HL-60/S4 (cell line): ENCODE results near the gene USP25.

Experiments
- in situ Hi-C: fragments of 300-500 bp; cut with MboI; formaldehyde crosslinking; loops from 2 replicates; pipeline ENCODE4 v1.14.3; 2022; ENCODE audit warnings: low sequenced_read_pairs

Gene USP25

DNA sequence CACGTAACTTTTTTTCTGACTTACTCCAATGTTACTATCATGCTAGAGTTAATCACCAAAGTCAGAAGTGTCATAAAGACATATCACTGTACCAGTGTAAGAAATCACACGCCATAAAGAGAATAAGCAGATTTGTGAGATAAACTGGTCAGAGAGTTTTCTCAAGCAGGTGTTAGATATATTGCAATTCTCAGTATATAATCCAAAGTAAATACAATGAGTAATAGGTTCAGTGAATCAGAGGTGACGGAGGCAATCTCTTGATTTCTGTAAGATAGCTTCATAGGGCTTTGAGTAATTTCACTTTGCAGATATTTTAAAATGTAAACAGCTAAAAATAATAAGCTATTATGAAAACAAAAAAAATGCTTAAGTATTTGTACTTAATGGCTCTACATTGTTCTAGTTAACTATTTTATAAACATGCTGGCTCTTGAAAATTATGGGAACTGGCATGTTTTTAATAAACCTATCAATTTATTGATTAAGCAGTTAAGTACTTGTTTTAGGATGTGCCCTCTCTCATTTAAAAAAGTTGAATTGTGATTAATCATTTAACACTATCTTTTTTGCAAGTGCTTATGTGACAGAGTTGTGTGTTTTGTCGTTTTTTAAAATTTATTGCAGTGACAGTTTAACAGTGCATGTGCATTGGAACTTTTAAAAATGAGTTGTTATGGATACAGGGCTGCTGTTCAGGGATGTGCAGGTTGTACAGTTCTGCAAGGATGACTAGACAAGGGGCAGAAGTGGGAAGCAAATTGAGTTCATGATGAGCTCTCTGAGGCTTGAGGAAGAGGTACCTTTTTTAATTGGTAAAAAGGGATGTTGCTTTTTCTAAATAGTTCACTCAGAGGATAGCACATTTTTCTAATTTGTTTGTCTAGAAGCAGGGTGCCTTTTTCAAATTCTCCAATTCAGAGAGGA lies 119.1 kb downstream of the USP25 start:
- in situ Hi-C loops = no loop called here

DNA sequence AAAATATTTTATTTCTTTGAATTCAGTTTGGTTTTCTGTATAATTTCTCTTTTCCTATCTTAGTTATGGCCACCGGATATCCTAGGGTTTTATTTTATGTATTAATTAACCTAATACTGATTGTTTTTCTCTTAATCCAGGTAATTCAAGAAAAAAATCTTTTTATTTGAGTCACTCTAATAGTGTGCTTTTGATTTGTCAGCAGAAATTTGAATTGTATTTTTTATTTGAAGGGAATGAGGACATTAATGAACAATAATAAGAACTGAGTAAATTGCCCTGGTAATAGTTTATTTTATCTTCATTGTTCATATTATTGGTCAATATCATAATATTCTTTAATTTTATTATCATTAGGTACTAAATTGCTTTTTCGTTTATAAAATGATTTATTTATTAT lies 120.1 kb downstream of the USP25 start:
- in situ Hi-C loops = no loop called here

DNA sequence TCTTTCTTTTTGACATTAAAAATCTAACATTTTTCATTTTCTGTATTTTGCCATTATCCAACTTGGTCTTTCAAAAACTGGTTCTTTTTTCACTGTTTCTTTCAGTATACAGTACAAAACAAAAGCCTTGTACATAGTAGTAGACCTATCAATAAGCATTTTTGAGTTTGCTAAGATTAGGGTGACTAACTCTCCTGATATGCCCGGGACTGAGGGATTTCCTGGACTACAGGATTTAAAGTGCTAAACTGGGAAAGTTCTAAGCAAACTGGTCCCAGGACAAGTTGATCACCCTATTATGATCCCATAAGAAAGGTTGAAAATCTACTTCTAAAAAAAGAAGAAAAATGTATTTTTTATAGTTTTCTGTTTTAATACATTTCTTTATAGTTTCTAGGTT lies 120.9 kb downstream of the USP25 start:
- in situ Hi-C loops = no loop called here

DNA sequence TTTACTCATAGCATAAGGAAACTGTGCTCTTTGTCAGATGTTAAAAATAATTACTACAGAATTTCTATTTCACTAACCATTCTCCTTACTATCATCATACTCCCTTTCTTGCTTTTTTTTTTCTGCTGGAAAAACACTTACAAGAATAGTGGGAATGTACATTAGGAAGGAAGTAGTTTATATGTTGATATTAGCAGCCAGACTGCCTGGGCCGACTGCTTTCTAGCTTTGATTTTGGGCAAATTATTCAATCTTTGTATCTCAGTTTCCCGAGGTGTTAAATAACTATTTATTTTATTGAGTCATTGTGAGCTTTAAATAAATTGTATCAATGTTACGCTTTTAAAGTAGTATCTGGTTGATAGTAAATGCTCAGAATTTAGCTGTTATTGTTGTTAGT lies 122.4 kb downstream of the USP25 start:
- in situ Hi-C loops = no loop called here

DNA sequence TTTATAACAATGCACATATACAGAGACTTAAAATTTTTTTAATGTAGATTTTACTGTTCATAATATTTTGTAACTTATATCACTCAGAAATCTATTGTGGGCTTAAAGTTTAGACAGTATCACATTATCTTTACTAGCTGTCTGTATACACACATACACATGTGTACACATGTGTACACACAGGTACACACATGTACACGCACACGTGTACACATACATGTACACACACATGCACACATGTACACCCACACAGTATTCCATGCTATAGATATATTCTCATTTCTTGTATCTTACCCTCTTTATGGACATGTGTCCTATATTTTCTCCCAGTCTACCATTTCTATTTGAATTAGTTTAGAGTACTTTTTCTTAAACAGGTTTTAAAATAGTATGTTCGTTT lies 123.3 kb downstream of the USP25 start:
- in situ Hi-C loops = no loop called here

DNA sequence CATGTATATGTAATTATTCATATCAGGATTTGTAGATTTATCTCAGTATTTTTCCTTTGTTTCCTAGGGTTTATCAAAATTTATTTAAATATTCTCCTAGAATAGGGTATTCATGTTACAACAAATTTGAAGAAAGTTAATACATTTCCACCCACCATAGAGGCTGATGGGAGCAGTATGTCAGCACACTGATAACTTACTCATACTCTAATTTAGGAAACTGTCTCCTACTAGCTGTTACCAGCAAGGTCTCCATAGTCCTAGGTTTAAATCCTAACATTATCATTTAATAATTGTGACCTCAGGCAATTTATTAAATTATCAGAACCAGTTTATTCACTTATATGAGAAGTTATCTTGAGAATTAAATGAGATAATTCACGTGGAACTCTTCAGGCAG lies 127.0 kb downstream of the USP25 start:
- in situ Hi-C loops = no loop called here

DNA sequence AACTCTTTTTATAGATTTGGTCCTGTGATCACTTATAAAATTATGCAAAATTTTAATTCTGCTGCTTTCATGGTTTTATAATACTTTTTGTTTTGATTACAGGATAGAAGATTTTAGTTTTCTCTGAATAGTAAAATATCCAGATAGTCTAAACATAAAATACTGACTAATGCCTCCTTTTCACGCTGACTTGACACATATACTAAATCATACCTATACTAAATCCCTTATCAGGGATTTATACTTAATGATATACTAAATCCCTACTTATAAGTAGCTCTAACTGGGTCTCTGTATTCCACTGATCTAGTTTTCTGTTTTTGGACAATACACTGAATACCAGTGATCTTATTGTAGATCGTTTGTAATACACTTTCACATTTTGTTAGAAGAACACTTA lies 128.0 kb downstream of the USP25 start:
- in situ Hi-C loops = no loop called here

DNA sequence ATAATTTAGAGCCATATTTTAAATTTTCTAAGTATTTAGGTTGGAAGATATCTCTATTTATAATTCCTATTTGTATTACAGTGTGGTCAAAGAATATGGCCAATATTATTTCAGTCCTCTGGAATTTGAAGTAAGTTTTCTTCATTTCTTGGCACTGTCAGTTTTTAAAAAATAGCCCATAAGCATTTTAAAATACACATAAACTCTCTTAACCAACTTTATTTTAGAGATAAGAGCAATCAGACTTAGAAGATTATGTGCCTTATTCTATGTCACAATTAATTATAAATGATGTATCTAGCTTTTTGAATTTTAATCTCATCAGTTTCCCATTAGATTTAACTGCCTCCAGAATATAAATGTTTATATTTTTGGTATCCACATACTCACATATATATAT lies 130.8 kb downstream of the USP25 start:
- in situ Hi-C loops = no loop called here

DNA sequence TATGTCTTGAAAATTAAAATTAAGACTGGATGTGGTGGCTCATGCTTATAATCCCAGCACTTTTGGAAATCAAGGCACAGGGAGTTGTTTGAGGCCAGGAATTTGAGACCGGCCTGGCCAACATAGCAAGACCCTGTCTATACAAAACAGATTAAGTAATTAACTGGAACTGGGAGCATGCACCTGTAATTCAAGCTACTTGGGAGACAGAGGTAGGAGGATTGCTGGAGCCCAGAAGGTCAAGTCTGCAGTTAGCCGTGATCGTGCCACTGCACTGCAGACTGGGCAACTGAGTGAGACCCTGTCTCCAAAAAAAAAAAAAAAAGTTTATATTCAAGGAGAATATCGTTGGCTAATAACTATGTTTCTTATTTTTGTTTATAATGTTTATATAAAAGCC lies 139.2 kb downstream of the USP25 start:
- in situ Hi-C loops = no loop called here

DNA sequence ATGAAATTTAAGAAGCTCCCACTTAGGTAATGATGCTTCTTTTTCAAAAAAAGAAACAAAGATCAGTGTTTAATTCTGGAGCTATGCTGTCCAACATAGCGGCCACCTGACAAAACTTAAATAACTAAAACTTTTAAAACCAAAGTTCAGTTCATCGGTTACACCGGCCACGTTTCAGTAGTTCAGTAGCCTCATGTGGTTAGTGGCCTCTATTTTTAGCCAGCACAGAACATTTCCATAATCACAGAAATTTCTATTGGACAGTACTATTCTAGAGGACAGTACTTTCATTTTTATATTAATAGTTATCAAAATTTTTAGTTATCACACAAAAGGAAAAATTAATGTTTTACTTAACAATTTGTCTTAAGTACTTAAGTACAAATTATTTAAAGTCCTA lies 141.0 kb downstream of the USP25 start:
- in situ Hi-C loops = no loop called here

DNA sequence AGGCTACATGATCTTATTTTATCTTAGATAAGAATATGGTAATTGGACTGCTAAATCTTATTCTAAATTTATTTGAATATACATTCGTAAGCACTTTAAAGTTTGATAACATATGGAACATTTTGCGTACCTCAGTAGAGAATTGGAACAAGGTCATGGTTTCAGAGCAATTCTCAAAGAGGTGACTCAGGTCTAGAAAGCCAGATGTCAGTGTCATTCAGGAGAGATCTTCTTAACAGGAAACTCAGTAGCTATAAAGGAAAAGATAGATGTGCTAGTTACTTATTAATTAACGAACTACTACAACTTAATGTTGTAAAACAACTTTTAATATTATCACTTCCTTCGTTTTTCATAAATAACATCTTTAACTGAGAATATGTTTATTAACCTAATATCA lies 142.5 kb downstream of the USP25 start:
- in situ Hi-C loops = no loop called here

DNA sequence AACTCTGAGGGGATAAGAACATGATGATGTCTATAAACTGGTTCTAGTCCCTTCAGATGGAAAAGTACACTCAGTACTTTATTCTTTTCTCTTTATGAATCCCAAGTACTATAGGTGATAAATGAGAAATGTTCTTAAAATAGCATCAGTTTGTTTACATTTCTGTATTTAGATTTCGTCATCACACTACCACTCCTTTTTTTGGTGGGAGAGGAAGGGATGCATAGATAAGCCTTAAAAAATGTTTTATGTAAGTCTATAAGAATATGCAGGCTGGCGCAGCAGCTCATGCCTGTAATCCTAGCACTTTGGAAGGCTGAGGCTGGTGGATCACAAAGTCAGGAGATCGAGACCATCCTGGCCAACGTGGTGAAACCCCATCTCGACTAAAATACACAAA lies 144.8 kb downstream of the USP25 start:
- in situ Hi-C loops = no loop called here

DNA sequence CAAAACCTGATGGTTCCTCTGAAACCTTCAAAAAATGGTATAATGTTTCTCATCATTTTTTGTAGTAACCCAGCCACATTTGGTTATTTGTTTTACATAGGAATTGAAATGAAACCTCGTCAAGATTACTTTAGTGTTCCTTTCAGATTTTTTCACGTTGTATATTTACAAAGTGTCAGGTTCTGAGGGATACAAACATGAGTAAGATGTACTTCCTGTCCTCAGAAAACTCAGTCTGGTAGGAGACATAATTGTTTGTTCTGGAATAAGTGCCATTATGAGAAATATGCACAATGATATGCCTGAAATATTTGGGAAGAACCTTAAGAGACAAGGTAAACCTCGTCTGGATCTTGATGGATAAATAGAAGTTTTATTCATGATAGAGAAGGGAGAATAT lies 145.5 kb downstream of the USP25 start:
- in situ Hi-C loops = no loop called here

DNA sequence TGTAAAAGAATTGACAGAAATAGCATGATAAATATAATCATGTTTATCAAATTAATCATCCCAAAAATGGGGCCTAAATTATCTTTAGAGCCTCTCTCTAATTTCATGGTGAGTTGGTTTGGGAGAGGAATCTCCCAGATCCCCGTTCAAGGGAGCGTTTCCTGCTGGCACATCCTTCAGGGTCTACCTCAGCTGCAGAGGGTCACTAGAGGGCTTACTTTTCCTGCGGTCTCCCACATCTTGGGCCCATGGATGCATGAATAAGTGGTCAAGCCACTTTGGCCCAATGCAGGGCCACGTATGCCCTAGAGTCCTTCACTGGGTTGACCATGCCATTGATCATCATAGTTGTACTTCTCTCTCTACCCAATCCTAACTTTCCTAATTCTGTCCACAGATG lies 164.1 kb downstream of the USP25 start:
- in situ Hi-C loops = no loop called here

DNA sequence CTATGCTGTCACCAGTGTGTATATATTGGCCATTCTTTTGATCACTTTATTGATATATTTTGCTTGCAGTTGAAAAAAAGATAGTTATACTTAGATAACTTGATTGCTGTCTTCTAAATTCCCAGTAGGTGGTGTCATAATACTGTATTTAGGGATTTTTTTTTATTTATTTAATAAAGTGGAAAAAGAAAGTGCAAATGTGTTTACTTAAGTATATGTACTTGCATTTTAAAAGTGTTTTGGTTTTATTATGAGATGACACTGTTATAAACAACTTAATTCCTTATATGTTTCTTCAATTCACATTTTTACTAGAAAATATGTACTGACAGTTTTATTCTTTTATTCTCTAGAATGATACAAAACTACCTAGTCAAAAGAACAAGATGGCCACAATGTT lies 164.8 kb downstream of the USP25 start:
- in situ Hi-C loops = no loop called here

DNA sequence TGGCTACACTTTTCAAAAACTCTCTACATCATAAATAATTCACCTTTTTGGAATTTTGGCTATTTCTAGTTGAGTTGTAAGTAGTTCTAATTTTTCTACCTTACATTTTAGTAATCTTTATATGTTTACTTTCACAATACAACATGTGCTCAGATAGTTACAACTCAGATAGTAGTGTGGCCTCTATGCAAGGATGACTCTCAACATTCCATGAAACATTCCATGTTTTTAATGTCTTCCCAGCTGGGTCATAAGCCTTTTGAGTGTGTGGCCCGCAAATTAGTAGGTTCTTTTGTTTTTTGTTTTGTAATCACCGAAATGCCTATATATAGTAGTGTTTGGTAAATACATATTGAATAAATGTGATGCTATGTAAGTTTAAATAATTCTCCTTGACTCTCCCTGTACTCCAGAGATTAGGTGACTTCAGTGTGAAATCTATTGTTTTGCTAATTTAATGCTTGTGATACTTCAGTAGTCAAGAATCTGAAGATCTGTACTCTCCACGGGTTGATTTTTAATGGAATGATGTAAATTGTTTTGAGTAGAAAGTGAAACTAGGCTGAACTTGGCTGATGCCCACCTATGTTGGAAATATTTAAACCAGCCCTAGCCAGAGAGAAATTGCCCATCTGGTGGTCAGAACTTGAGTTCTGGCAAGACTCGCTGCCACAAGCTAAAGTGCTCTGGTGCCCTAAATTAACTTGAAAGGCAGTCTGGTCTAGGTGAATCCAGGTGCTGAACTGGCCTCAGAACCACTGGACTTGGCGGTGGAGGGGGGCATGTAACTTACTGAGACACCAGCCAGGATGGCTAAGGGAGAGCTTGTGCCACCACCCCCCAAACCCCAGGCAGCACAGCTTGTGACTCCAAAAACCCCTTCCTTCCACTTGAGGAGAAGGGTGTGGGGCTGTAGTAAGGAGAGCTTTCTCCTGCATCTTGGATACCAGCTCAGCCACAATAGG lies 165.6 kb downstream of the USP25 start:
- in situ Hi-C loops = no loop called here

DNA sequence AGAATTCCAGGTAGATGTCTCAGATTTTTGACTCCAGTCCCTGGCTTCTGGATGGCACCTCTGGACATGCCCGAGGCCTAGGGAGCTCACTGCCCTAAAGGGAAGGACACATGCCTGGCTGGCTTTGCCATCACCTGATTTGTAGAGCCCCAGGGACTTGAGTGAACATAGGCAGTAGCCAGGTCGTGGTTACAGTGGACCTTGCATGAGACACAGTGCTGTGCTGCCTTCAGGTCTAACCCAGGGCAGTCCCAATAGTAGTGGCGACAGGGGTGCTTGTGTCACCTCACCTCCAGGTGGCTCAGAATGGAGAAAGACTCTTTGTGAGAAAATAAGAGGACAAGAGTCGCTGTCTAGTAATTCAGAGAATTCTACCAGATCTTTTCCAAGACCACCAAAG lies 166.7 kb downstream of the USP25 start:
- in situ Hi-C loops = no loop called here

DNA sequence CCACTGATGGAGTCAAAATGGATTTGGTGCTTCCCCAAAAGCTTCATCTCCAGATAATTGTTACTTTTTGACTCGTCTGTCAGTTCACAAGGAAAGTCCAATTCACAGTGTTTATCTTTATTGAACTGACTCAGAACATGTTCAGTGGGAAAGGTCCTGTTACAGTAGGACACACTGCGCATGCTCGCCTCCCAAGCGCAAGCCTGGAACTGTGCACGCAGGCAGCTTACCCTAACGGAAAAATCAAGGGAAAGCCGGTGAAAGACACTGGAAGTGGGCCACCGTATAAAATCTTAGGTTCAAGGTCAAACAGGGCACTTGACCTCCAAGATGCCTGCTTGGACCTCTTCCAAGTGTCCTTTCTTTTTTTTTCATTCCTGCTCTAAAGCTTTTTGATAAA lies 174.6 kb downstream of the USP25 start:
- in situ Hi-C loops = no loop called here

DNA sequence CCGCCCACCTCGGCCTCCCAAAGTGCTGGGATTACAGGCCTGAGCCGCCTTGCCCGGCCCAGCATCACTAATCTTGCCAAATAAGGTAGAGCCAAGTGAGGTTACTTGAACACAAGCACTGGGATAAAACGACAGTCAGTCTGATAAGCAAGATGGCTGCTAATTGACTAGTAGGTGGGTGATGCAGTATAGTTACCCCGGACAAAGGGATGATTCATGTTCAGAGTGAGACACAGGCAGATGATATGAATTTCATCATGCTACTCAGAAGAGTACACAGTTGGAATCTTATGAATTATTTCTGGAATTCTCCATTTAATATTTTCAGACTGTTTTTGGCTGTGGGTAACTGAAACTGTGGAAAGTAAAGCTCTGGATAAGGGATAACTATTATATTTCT lies 178.4 kb downstream of the USP25 start:
- in situ Hi-C loops = no loop called here

DNA sequence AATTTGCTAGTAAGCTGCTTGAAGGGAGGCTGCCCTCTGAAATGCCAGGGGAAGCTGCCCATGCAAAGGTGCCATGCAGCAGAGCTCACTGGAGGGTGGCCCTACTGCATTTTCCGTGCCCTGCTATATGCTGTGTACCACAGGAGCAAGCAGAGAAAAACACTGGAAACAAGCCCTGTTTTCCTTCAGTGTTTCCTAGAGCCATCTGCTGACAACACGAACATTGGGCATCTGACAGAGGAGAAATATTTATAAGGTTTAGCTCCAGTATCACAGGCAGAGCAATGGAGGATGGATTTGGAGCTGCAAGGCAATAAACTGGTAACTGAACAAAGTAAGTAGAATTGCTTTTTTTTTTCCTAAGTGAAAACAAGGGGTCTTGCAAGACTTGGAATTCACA lies 198.4 kb downstream of the USP25 start:
- in situ Hi-C loops = no loop called here

DNA sequence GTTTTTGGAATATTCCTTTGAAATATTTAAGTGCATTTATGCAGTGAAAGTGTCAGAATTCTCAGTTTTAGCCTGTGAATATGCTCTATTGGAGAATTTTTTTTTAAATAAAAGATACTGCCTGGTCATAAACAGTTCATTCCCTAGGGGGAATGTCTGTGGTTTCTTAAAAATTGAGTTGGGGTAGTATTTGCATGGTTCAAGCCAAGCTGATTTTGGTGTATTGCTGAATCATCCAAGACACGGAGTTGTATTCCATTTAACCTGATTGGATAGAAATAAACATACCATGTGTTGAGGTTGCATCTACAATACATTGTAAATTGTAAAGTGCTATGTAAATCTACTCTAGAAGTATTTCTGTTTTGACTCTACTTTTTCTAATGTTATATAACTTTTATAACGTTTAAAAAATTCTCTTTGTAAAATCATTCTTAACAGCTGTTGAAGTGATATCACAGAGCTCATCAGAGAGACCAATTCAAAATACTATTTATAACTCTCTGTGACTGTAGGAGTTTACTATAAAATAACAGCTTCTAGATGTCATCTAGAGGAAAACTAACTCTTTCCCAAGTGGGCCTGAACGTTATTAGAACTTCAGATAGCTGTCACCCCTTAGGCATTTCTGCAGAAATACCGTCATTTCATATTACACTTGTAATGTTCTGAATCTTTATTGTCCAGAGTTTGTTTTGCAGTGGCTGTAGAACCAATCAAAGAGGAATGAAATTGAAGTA lies 199.1 kb downstream of the USP25 start:
- in situ Hi-C loops = no loop called here
